Loucy (cell line): Measurements from ENCODE around the gene SPSB1.

Experiments
- H2AFZ ChIP-seq: fragments of 200-600 bp; sonication (generic); 2 replicates; pipeline ENCODE4 v1.6.0; 2016; ENCODE audit warnings: antibody characterized with exemption, mild to moderate bottlenecking, low read length, moderate library complexity
- H3F3A ChIP-seq: fragments of 200-600 bp; 2 replicates; pipeline ENCODE4 v1.6.0; 2016; ENCODE audit warnings: antibody characterized with exemption, low read depth, mild to moderate bottlenecking
- H3K27me3 ChIP-seq: fragments of 200-600 bp; sonication (generic); 2 replicates; pipeline ENCODE4 v1.6.1; 2014; ENCODE audit warnings: low read length, mild to moderate bottlenecking; ENCODE audit not compliant: insufficient read depth, poor library complexity, severe bottlenecking
- H3K36me3 ChIP-seq: fragments of 200-600 bp; sonication (generic); 2 replicates; pipeline ENCODE4 v1.6.1; 2016; ENCODE audit warnings: low read length; ENCODE audit not compliant: insufficient read depth
- H3K4me1 ChIP-seq: fragments of 200-600 bp; sonication (generic); 2 replicates; pipeline ENCODE4 v1.5.1; 2014; ENCODE audit warnings: low read length, mild to moderate bottlenecking; ENCODE audit not compliant: insufficient read depth, poor library complexity, severe bottlenecking
- H3K4me2 ChIP-seq: fragments of 200-600 bp; sonication (generic); 2 replicates; pipeline ENCODE4 v1.6.0; 2014; ENCODE audit warnings: antibody characterized with exemption, low read length, low read depth, mild to moderate bottlenecking; ENCODE audit not compliant: poor library complexity, severe bottlenecking
- H3K4me3 ChIP-seq: fragments of 200-600 bp; sonication (generic); 2 replicates; pipeline ENCODE4 v1.5.1; 2014; ENCODE audit warnings: low read length, mild to moderate bottlenecking, mixed read lengths; ENCODE audit not compliant: poor library complexity, severe bottlenecking
- H3K79me2 ChIP-seq: fragments of 200-600 bp; sonication (generic); 2 replicates; pipeline ENCODE4 v1.6.1; 2014; ENCODE audit warnings: low read length; ENCODE audit not compliant: insufficient read depth
- H3K9ac ChIP-seq: fragments of 200-600 bp; sonication (generic); 2 replicates; pipeline ENCODE4 v1.6.0; 2014; ENCODE audit warnings: mild to moderate bottlenecking, low read depth, low read length, moderate library complexity; ENCODE audit not compliant: poor library complexity, severe bottlenecking
- H3K9me2 ChIP-seq: fragments of 200-600 bp; sonication (generic); replicated peaks from 2 replicates; pipeline ENCODE4 v1.6.1; 2016; ENCODE audit warnings: low read depth, low read length, mixed read lengths
- H3K9me3 ChIP-seq: fragments of 200-600 bp; sonication (generic); 2 replicates; pipeline ENCODE4 v1.6.1; 2014; ENCODE audit warnings: mild to moderate bottlenecking, antibody characterized with exemption, low read length, low read depth; ENCODE audit not compliant: insufficient read depth
- H4K20me1 ChIP-seq: fragments of 200-600 bp; sonication (generic); 2 replicates; pipeline ENCODE4 v1.6.0; 2014; ENCODE audit warnings: antibody characterized with exemption, low read length, mild to moderate bottlenecking; ENCODE audit not compliant: insufficient read depth, poor library complexity, severe bottlenecking
- EZH2phosphoT487 ChIP-seq: fragments of 200-600 bp; IDR thresholded peaks from 2 replicates; pipeline ENCODE4 v1.6.1; 2018; ENCODE audit warnings: antibody characterized with exemption, mild to moderate bottlenecking, moderate library complexity, borderline replicate concordance
- TF ChIP-seq, protein P1 (sequence below): fragments of 200-600 bp; sonication (generic); conservative IDR thresholded peaks from 2 replicates; pipeline ENCODE4 v1.5.1; 2014; ENCODE audit warnings: mild to moderate bottlenecking, antibody characterized with exemption, low read length

SPSB1 gene

DNA sequence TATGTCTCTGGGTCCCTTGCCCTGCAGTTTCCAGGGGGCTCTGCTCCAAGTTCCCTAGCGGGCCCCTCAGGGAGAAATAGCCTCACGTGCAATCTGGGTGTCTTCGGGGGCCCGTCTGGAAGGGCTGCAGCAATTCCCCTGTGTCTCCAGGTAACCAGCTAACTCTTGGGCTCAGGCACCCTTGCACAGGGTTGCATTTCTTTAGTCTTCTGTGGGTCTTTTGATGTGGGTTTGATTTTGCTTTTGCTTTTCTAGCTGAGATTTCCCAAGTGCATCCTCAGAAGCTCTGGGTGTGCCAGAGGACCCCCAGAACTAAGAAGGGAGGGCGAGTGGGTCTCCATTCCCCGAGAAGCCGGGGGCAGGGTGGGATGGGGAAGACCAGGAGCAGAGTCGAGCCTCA lies 75.7 kb downstream of the SPSB1 start:
- Histone ChIP-seq H3K4me2 (no peak overlapping the region), H3K9me3 (no peaks in the 10 kb centered on the region), H3K79me2 (peaks cover 45% of the 10 kb centered on the region), H4K20me1 (peaks cover 24% of the 10 kb centered on the region), H3K9ac (no peak overlapping the region), H3K9me2 (no peaks in the 10 kb centered on the region), H2AFZ (no peak overlapping the region), H3K27me3 (no peaks in the 10 kb centered on the region), H3K36me3 (peaks cover 54% of the 10 kb centered on the region), H3K4me1 (no peaks in the 10 kb centered on the region), H3F3A (no peaks in the 10 kb centered on the region), H3K4me3 (no peak overlapping the region)
- TF ChIP-seq, protein P1, sequence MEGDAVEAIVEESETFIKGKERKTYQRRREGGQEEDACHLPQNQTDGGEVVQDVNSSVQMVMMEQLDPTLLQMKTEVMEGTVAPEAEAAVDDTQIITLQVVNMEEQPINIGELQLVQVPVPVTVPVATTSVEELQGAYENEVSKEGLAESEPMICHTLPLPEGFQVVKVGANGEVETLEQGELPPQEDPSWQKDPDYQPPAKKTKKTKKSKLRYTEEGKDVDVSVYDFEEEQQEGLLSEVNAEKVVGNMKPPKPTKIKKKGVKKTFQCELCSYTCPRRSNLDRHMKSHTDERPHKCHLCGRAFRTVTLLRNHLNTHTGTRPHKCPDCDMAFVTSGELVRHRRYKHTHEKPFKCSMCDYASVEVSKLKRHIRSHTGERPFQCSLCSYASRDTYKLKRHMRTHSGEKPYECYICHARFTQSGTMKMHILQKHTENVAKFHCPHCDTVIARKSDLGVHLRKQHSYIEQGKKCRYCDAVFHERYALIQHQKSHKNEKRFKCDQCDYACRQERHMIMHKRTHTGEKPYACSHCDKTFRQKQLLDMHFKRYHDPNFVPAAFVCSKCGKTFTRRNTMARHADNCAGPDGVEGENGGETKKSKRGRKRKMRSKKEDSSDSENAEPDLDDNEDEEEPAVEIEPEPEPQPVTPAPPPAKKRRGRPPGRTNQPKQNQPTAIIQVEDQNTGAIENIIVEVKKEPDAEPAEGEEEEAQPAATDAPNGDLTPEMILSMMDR = no peak
- TF ChIP-seq EZH2phosphoT487 = no peak

DNA sequence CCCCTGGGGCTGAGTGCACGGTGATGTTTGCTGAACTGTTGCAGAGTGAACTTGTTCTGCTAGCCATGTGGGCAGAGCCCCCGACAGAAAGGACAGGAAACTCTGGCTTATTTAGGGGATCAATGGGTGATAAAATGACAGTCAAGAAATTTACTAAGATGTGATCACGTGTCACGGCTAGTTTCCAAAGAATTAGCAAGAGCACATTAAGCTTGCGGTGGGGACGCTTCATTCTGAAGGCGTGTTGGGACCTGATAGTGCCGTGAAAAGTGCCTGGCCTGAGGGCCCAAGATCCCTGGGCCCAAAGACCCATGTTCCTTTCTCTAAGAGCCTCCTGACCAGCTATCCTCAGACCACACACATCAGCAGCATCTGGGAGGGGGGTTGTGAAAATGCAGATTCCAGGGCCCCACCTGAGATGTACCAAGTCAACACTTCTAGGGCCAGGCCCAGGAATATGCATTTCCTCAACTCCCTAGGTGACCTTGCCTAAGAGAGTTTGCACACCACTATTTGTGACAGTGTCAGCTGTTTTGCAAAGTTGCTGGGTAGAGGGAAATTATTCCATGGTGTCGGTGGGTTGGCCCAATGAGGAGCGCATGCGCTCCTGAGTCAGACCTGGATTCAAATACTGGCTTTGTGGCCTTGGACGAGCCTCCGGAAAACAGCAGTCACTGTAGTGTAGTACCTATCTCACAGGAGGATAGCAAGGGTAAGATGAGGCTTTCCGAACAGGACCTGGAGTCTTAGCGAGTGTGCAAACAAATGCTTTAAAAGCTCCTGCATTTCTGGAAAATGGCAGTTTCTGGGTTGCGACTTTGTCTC lies 77.5 kb downstream of the SPSB1 start:
- H3K9me2 ChIP-seq = no peaks in the 10 kb centered on the region
- no peak overlapping the region for H3K9ac ChIP-seq
- H3K4me2 ChIP-seq = no peak overlapping the region
- peaks cover 14% of the 10 kb centered on the region for H4K20me1 ChIP-seq
- no peak overlapping the region for H3K4me3 ChIP-seq
- H3K36me3 ChIP-seq = peaks cover 50% of the 10 kb centered on the region
- no peaks in the 10 kb centered on the region for H3K27me3 ChIP-seq
- peaks cover 27% of the 10 kb centered on the region for H3K79me2 ChIP-seq
- TF ChIP-seq EZH2phosphoT487 = no peak
- TF ChIP-seq, protein P1 = no peak
- no peaks in the 10 kb centered on the region for H3K4me1 ChIP-seq
- no peak overlapping the region for H2AFZ ChIP-seq
- H3F3A ChIP-seq = no peaks in the 10 kb centered on the region
- H3K9me3 ChIP-seq = no peaks in the 10 kb centered on the region

DNA sequence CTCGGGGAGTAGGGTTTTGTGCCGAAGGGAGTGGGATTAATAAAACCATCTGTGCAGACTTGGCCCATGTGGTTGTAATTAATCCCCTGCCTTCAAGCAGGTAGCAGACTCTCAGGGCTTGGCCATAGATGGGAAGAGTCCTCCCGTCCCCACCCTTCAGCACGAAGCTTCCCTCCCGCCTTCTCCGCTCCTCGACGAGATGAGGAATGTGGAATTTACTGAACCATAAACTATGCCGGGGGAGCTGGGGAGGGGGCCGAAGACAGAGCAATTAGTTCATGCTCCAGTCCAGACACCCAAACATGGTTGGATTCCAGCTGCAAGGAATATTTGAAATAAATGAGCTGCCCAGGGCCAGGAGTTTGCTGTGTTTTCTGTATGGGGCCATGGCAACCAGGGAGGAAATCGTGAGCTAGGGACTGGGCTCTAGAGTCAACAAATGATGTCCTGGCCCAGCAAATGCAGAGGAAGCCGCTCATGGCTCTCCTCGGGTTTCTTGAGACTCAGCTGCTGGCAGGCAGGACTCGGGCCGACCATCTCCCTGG lies 78.8 kb downstream of the SPSB1 start:
- Histone ChIP-seq H3K4me1 (no peaks in the 10 kb centered on the region), H3K4me3 (no peak overlapping the region), H3K4me2 (no peak overlapping the region), H3K36me3 (peaks cover 45% of the 10 kb centered on the region), H4K20me1 (peaks cover 6% of the 10 kb centered on the region), H3F3A (no peaks in the 10 kb centered on the region), H3K79me2 (peaks cover 14% of the 10 kb centered on the region; the same call in 1 of the 2 replicates), H3K9me2 (no peaks in the 10 kb centered on the region), H2AFZ (no peak overlapping the region), H3K27me3 (no peaks in the 10 kb centered on the region), H3K9me3 (no peaks in the 10 kb centered on the region), H3K9ac (no peak overlapping the region)
- TF ChIP-seq, protein P1 = no peak
- TF ChIP-seq EZH2phosphoT487 = no peak
